ENCODE results near the gene PRRX1.

The PRRX1 gene

GRCh38 chr1:170687621-170688020, 23.7 kb downstream of the PRRX1 start:
- Histone ChIP-seq H3K27me3 (ENCODE audit: control insufficient read depth in 2 of 2, insufficient read depth in 2 of 2, low read length in 2 of 2) (no peaks in the 10 kb centered on the region), H3K9ac (ENCODE audit: low read depth in 1 of 2, low read length in 2 of 2) (no peak overlapping the region), H3K4me1 (ENCODE audit: control insufficient read depth in 2 of 2, insufficient read depth in 2 of 2, low read length in 2 of 2) (peaks cover 0 to 4% of the 10 kb centered on the region in 2 donors), H3K4me3 (ENCODE audit: low read length in 2 of 2) (no peak overlapping the region), H3K36me3 (ENCODE audit: control insufficient read depth in 2 of 2, insufficient read depth in 2 of 2, low read length in 2 of 2) (no peaks in the 10 kb centered on the region), H3K27ac (ENCODE audit: low read depth in 2 of 2, low read length in 2 of 2) (no peak overlapping the region), H3K9me3 (ENCODE audit: control insufficient read depth in 2 of 2, low read length in 2 of 2) (no peaks in the 10 kb centered on the region)

- Histone ChIP-seq H3K4me3 (ENCODE audit: low read length in 2 of 2) (no peak overlapping the region), H3K4me1 (ENCODE audit: control insufficient read depth in 2 of 2, insufficient read depth in 2 of 2, low read length in 2 of 2) (peaks cover 0 to 4% of the 10 kb centered on the region in 2 donors), H3K9ac (ENCODE audit: low read depth in 1 of 2, low read length in 2 of 2) (no peak overlapping the region), H3K36me3 (ENCODE audit: control insufficient read depth in 2 of 2, insufficient read depth in 2 of 2, low read length in 2 of 2) (no peaks in the 10 kb centered on the region), H3K27ac (ENCODE audit: low read depth in 2 of 2, low read length in 2 of 2) (no peak overlapping the region), H3K27me3 (ENCODE audit: control insufficient read depth in 2 of 2, insufficient read depth in 2 of 2, low read length in 2 of 2) (no peaks in the 10 kb centered on the region), H3K9me3 (ENCODE audit: control insufficient read depth in 2 of 2, low read length in 2 of 2) (no peaks in the 10 kb centered on the region)
Observed at GRCh38 chr1:170691258-170691657, 27.3 kb downstream of the PRRX1 start.

- Histone ChIP-seq H3K4me3 (ENCODE audit: low read length in 2 of 2) (no peak overlapping the region), H3K27ac (ENCODE audit: low read depth in 2 of 2, low read length in 2 of 2) (no peak overlapping the region), H3K36me3 (ENCODE audit: control insufficient read depth in 2 of 2, insufficient read depth in 2 of 2, low read length in 2 of 2) (no peaks in the 10 kb centered on the region), H3K4me1 (ENCODE audit: control insufficient read depth in 2 of 2, insufficient read depth in 2 of 2, low read length in 2 of 2) (peaks cover 0 to 4% of the 10 kb centered on the region in 2 donors), H3K9ac (ENCODE audit: low read depth in 1 of 2, low read length in 2 of 2) (no peak overlapping the region), H3K9me3 (ENCODE audit: control insufficient read depth in 2 of 2, low read length in 2 of 2) (no peaks in the 10 kb centered on the region), H3K27me3 (ENCODE audit: control insufficient read depth in 2 of 2, insufficient read depth in 2 of 2, low read length in 2 of 2) (no peaks in the 10 kb centered on the region)
Observed at GRCh38 chr1:170692866-170693575, 29.1 kb downstream of the PRRX1 start.

- no peaks in the 10 kb centered on the region for H3K9me3 ChIP-seq (ENCODE audit: control insufficient read depth in 2 of 2, low read length in 2 of 2)
- H3K27ac ChIP-seq (ENCODE audit: low read depth in 2 of 2, low read length in 2 of 2) = no peak overlapping the region
- H3K9ac ChIP-seq (ENCODE audit: low read depth in 1 of 2, low read length in 2 of 2) = no peak overlapping the region
- no peak overlapping the region for H3K4me3 ChIP-seq (ENCODE audit: low read length in 2 of 2)
- no peaks in the 10 kb centered on the region for H3K36me3 ChIP-seq (ENCODE audit: control insufficient read depth in 2 of 2, insufficient read depth in 2 of 2, low read length in 2 of 2)
- peaks cover 0 to 2% of the 10 kb centered on the region in 2 donors for H3K4me1 ChIP-seq (ENCODE audit: control insufficient read depth in 2 of 2, insufficient read depth in 2 of 2, low read length in 2 of 2)
- no peaks in the 10 kb centered on the region for H3K27me3 ChIP-seq (ENCODE audit: control insufficient read depth in 2 of 2, insufficient read depth in 2 of 2, low read length in 2 of 2)
Observed at GRCh38 chr1:170694172-170694926, 30.4 kb downstream of the PRRX1 start.

GRCh38 chr1:170695955-170696590, 32.1 kb downstream of the PRRX1 start:
- H3K27me3 ChIP-seq (ENCODE audit: control insufficient read depth in 2 of 2, insufficient read depth in 2 of 2, low read length in 2 of 2) = no peaks in the 10 kb centered on the region
- H3K4me1 ChIP-seq (ENCODE audit: control insufficient read depth in 2 of 2, insufficient read depth in 2 of 2, low read length in 2 of 2) = no peaks in the 10 kb centered on the region
- no peak overlapping the region for H3K4me3 ChIP-seq (ENCODE audit: low read length in 2 of 2)
- no peak overlapping the region for H3K9ac ChIP-seq (ENCODE audit: low read depth in 1 of 2, low read length in 2 of 2)
- no peak overlapping the region for H3K27ac ChIP-seq (ENCODE audit: low read depth in 2 of 2, low read length in 2 of 2)
- no peaks in the 10 kb centered on the region for H3K36me3 ChIP-seq (ENCODE audit: control insufficient read depth in 2 of 2, insufficient read depth in 2 of 2, low read length in 2 of 2)
- H3K9me3 ChIP-seq (ENCODE audit: control insufficient read depth in 2 of 2, low read length in 2 of 2) = no peaks in the 10 kb centered on the region

GRCh38 chr1:170696591-170697290, 32.8 kb downstream of the PRRX1 start:
- Histone ChIP-seq H3K9ac (ENCODE audit: low read depth in 1 of 2, low read length in 2 of 2) (no peak overlapping the region), H3K36me3 (ENCODE audit: control insufficient read depth in 2 of 2, insufficient read depth in 2 of 2, low read length in 2 of 2) (no peaks in the 10 kb centered on the region), H3K27me3 (ENCODE audit: control insufficient read depth in 2 of 2, insufficient read depth in 2 of 2, low read length in 2 of 2) (no peaks in the 10 kb centered on the region), H3K4me1 (ENCODE audit: control insufficient read depth in 2 of 2, insufficient read depth in 2 of 2, low read length in 2 of 2) (no peaks in the 10 kb centered on the region), H3K4me3 (ENCODE audit: low read length in 2 of 2) (no peak overlapping the region), H3K9me3 (ENCODE audit: control insufficient read depth in 2 of 2, low read length in 2 of 2) (no peaks in the 10 kb centered on the region), H3K27ac (ENCODE audit: low read depth in 2 of 2, low read length in 2 of 2) (no peak overlapping the region)

- no peak overlapping the region for H3K4me3 ChIP-seq (ENCODE audit: low read length in 2 of 2)
- H3K36me3 ChIP-seq (ENCODE audit: control insufficient read depth in 2 of 2, insufficient read depth in 2 of 2, low read length in 2 of 2) = no peaks in the 10 kb centered on the region
- H3K9ac ChIP-seq (ENCODE audit: low read depth in 1 of 2, low read length in 2 of 2) = no peak overlapping the region
- H3K4me1 ChIP-seq (ENCODE audit: control insufficient read depth in 2 of 2, insufficient read depth in 2 of 2, low read length in 2 of 2) = no peaks in the 10 kb centered on the region
- H3K9me3 ChIP-seq (ENCODE audit: control insufficient read depth in 2 of 2, low read length in 2 of 2) = no peaks in the 10 kb centered on the region
- H3K27ac ChIP-seq (ENCODE audit: low read depth in 2 of 2, low read length in 2 of 2) = no peak overlapping the region
- H3K27me3 ChIP-seq (ENCODE audit: control insufficient read depth in 2 of 2, insufficient read depth in 2 of 2, low read length in 2 of 2) = no peaks in the 10 kb centered on the region
Observed at GRCh38 chr1:170697316-170697715, 33.4 kb downstream of the PRRX1 start.

- Histone ChIP-seq H3K4me1 (ENCODE audit: control insufficient read depth in 2 of 2, insufficient read depth in 2 of 2, low read length in 2 of 2) (no peaks in the 10 kb centered on the region), H3K36me3 (ENCODE audit: control insufficient read depth in 2 of 2, insufficient read depth in 2 of 2, low read length in 2 of 2) (no peaks in the 10 kb centered on the region), H3K4me3 (ENCODE audit: low read length in 2 of 2) (no peak overlapping the region), H3K9ac (ENCODE audit: low read depth in 1 of 2, low read length in 2 of 2) (no peak overlapping the region), H3K27me3 (ENCODE audit: control insufficient read depth in 2 of 2, insufficient read depth in 2 of 2, low read length in 2 of 2) (no peaks in the 10 kb centered on the region), H3K27ac (ENCODE audit: low read depth in 2 of 2, low read length in 2 of 2) (no peak overlapping the region), H3K9me3 (ENCODE audit: control insufficient read depth in 2 of 2, low read length in 2 of 2) (no peaks in the 10 kb centered on the region)
Observed at GRCh38 chr1:170698301-170699275, 34.7 kb downstream of the PRRX1 start.

- no peak overlapping the region for H3K4me3 ChIP-seq (ENCODE audit: low read length in 2 of 2)
- H3K27ac ChIP-seq (ENCODE audit: low read depth in 2 of 2, low read length in 2 of 2) = no peak overlapping the region
Observed at GRCh38 chr1:170699696-170700095, 35.8 kb downstream of the PRRX1 start.

More at GRCh38 chr1:170699696-170700095, 35.8 kb downstream of the PRRX1 start:
- H3K36me3 ChIP-seq (ENCODE audit: control insufficient read depth in 2 of 2, insufficient read depth in 2 of 2, low read length in 2 of 2) = no peaks in the 10 kb centered on the region
- no peaks in the 10 kb centered on the region for H3K4me1 ChIP-seq (ENCODE audit: control insufficient read depth in 2 of 2, insufficient read depth in 2 of 2, low read length in 2 of 2)
- H3K9me3 ChIP-seq (ENCODE audit: control insufficient read depth in 2 of 2, low read length in 2 of 2) = no peaks in the 10 kb centered on the region
- H3K9ac ChIP-seq (ENCODE audit: low read depth in 1 of 2, low read length in 2 of 2) = no peak overlapping the region
- H3K27me3 ChIP-seq (ENCODE audit: control insufficient read depth in 2 of 2, insufficient read depth in 2 of 2, low read length in 2 of 2) = no peaks in the 10 kb centered on the region
